Thyroid gland (tissue), 4 donors: ENCODE data around the gene UBE2O.

Experiments used
- POLR2A ChIP-seq, 2 donors: fragments of 450-650 bp; IDR thresholded peaks; one replicate each; pipeline ENCODE4 v1.6.1; 2017; ENCODE audit warnings: antibody characterized with exemption in 2 of 2, mild to moderate bottlenecking in 2 of 2, moderate library complexity in 1 of 2
- TF ChIP-seq, protein P1 (sequence below), 6 experiments: fragments of 200-600 bp in 3 of 6; fragments of 450-650 bp in 3 of 6; sonication (generic) in 3 of 6; IDR thresholded peaks; one replicate each; pipeline ENCODE4 v1.5.1; 2016 to 2019; ENCODE audit warnings: antibody characterized with exemption in 6 of 6, mild to moderate bottlenecking in 2 of 6, inconsistent platforms in 1 of 6, moderate library complexity in 1 of 6

DNA sequence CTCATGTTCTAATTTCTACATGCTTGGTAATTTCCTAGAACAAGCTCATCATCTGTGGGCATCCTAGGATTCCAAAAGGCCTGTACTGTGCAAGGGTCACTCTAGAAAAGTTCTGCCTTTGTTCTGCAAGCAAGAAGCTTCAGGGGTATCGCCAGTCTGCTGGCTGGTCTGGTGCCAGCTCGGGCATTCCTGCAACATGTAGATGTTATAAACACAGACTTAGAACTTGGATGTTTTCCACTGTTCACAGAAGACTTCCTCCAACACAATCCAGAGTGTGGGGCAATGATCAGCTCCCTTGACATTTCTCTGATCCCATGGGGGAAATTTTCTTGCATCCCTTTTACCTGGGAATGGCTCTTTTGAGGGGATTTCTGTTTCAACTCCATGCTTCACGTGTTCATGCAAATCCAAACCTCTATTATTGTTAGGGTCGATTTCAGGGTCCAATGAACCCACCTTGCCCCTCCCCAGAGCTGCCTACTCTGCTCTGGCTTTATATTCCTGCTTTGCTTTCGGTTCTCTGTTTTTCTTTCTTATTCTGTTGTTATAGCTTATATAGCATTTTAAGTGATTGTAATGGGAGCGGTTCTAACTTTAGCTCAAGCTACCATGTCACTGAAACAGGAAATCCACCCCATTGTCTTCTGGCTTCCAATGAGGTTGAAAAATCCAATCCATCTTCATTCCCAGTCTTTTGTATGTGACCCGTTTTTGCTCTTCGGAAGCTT, 25.3 kb downstream of the UBE2O start:
- TF ChIP-seq, protein P1, sequence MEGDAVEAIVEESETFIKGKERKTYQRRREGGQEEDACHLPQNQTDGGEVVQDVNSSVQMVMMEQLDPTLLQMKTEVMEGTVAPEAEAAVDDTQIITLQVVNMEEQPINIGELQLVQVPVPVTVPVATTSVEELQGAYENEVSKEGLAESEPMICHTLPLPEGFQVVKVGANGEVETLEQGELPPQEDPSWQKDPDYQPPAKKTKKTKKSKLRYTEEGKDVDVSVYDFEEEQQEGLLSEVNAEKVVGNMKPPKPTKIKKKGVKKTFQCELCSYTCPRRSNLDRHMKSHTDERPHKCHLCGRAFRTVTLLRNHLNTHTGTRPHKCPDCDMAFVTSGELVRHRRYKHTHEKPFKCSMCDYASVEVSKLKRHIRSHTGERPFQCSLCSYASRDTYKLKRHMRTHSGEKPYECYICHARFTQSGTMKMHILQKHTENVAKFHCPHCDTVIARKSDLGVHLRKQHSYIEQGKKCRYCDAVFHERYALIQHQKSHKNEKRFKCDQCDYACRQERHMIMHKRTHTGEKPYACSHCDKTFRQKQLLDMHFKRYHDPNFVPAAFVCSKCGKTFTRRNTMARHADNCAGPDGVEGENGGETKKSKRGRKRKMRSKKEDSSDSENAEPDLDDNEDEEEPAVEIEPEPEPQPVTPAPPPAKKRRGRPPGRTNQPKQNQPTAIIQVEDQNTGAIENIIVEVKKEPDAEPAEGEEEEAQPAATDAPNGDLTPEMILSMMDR (IDR thresholded peaks at IDR 0.05) = no peak
- no peak for TF ChIP-seq POLR2A (IDR thresholded peaks at IDR 0.05)
